Progenitor cell of endocrine pancreas (in vitro differentiated cells): ENCODE data around the gene CMIP. TPM values are rescaled to one million over a fixed set of nuclear protein-coding genes. Genes with fewer than 3 reads are reported as not detected.

Experiments
- DNase-seq: peaks from one replicate; pipeline ENCODE4 v3.0.0; 2021; ENCODE audit warnings: low spot score; ENCODE audit not compliant: unreplicated experiment
- H3K27ac Mint-ChIP-seq: 2 replicates; pipeline ENCODE4 v1.8.0; 2021; ENCODE audit warnings: mild to moderate bottlenecking, moderate library complexity, mixed read lengths
- H3K27me3 Mint-ChIP-seq: 2 replicates; pipeline ENCODE4 v1.8.0; 2021; ENCODE audit warnings: mixed read lengths
- H3K36me3 Mint-ChIP-seq: 2 replicates; pipeline ENCODE4 v1.8.0; 2022; ENCODE audit warnings: mixed read lengths; ENCODE audit not compliant: insufficient read depth
- H3K4me1 Mint-ChIP-seq: 2 replicates; pipeline ENCODE4 v1.8.0; 2021; ENCODE audit warnings: low read depth, mixed read lengths
- H3K4me3 Mint-ChIP-seq: 2 replicates; pipeline ENCODE4 v1.8.0; 2021; ENCODE audit warnings: low read depth, mild to moderate bottlenecking, moderate library complexity, mixed read lengths
- H3K9me3 Mint-ChIP-seq: 2 replicates; pipeline ENCODE4 v1.8.0; 2021; ENCODE audit warnings: low read depth, mixed read lengths
- CTCF ChIP-seq: fragments of 200-600 bp; sonication (generic); IDR thresholded peaks from one replicate; pipeline ENCODE4 v1.5.0; 2021; ENCODE audit warnings: antibody characterized with exemption, mild to moderate bottlenecking; ENCODE audit not compliant: unreplicated experiment
- total RNA-seq: library from RNA; stranded (reverse); gene quantifications from 2 replicates; pipeline ENCODE4 v1.2.1, GENCODE V29; 2021

Gene CMIP
- total RNA-seq, 1 donor from 2014 or later, result 62.7 TPM

- Mint-ChIP-seq H3K27me3 (peaks cover 9% of the 10 kb centered on the region), H3K4me1 (peaks cover 43% of the 10 kb centered on the region), H3K27ac (no peak overlapping the region), H3K36me3 (peaks cover 5% of the 10 kb centered on the region), H3K4me3 (no peak overlapping the region), H3K9me3 (no peaks in the 10 kb centered on the region)
- no peak for TF ChIP-seq CTCF
- DNase-seq, result no peak
These were observed 107.3 kb downstream of the CMIP start for GRCh38 chr16:81551821-81552304.

GRCh38 chr16:81552743-81553079 lies 108.1 kb downstream of the CMIP start:
- no peak overlapping the region for H3K27ac Mint-ChIP-seq
- DNase-seq, result no peak
- no peak overlapping the region for H3K4me3 Mint-ChIP-seq
- no peak for TF ChIP-seq CTCF
- peaks cover 5% of the 10 kb centered on the region for H3K36me3 Mint-ChIP-seq
- no peaks in the 10 kb centered on the region for H3K9me3 Mint-ChIP-seq
- peaks cover 42% of the 10 kb centered on the region for H3K4me1 Mint-ChIP-seq
- H3K27me3 Mint-ChIP-seq, result peaks cover 11% of the 10 kb centered on the region

GRCh38 chr16:81553080-81553813 lies 108.6 kb downstream of the CMIP start:
- H3K36me3 Mint-ChIP-seq, result peaks cover 5% of the 10 kb centered on the region
- H3K27ac Mint-ChIP-seq, result peak overlapping the region; percentile 85
- no peak for DNase-seq
- no peaks in the 10 kb centered on the region for H3K9me3 Mint-ChIP-seq
- H3K4me3 Mint-ChIP-seq, result no peak overlapping the region
- H3K27me3 Mint-ChIP-seq, result peaks cover 16% of the 10 kb centered on the region
- TF ChIP-seq CTCF, result no peak
- H3K4me1 Mint-ChIP-seq, result peaks cover 47% of the 10 kb centered on the region

- Mint-ChIP-seq H3K36me3 (peaks cover 5% of the 10 kb centered on the region), H3K4me3 (no peak overlapping the region), H3K4me1 (peaks cover 49% of the 10 kb centered on the region), H3K9me3 (no peaks in the 10 kb centered on the region), H3K27me3 (peaks cover 17% of the 10 kb centered on the region), H3K27ac (peak overlapping the region; percentile 64)
- no peak for DNase-seq
- no peak for TF ChIP-seq CTCF
These were observed 109.4 kb downstream of the CMIP start for GRCh38 chr16:81553814-81554675.

- H3K27ac Mint-ChIP-seq, result peak overlapping the region; percentile 41
- peaks cover 48% of the 10 kb centered on the region for H3K4me1 Mint-ChIP-seq
- TF ChIP-seq CTCF, result no peak
- DNase-seq, result no peak
- no peak overlapping the region for H3K4me3 Mint-ChIP-seq
- peaks cover 17% of the 10 kb centered on the region for H3K27me3 Mint-ChIP-seq
- H3K36me3 Mint-ChIP-seq, result peaks cover 5% of the 10 kb centered on the region
- no peaks in the 10 kb centered on the region for H3K9me3 Mint-ChIP-seq
These were observed 110.4 kb downstream of the CMIP start for GRCh38 chr16:81554979-81555378.
